ENCODE measurements around the gene PAX6.

The PAX6 gene

GRCh38 chr11:31823644-31824331, 12.7 kb upstream of the PAX6 start:
- TF ChIP-seq ZFP30 (CRISPR knock-in tag; IDR thresholded peaks at IDR 0.05) (no peak), TOX (CRISPR knock-in tag; IDR thresholded peaks at IDR 0.05; ENCODE audit: borderline replicate concordance) (no peak), ZNF565 (CRISPR knock-in tag; conservative IDR thresholded peaks at IDR 0.05; ENCODE audit: low read depth) (no peak), SNAI2 (CRISPR knock-in tag; IDR thresholded peaks at IDR 0.05) (no peak), ZNF8 (CRISPR knock-in tag; IDR thresholded peaks at IDR 0.05) (no peak), POU6F1 (CRISPR knock-in tag; IDR thresholded peaks at IDR 0.05; ENCODE audit: borderline replicate concordance, low read depth) (no peak), PPARA (CRISPR knock-in tag; IDR thresholded peaks at IDR 0.05; ENCODE audit: borderline replicate concordance) (no peak), CREB5 (CRISPR knock-in tag; IDR thresholded peaks at IDR 0.05; ENCODE audit: low read depth) (no peak), ESRRG (CRISPR knock-in tag; IDR thresholded peaks at IDR 0.05) (no peak), ZFP3 (CRISPR knock-in tag; IDR thresholded peaks at IDR 0.05) (no peak), GLIS3 (CRISPR knock-in tag; IDR thresholded peaks at IDR 0.05) (no peak), TSHZ2 (CRISPR knock-in tag; IDR thresholded peaks at IDR 0.05) (no peak), TCF4 (CRISPR knock-in tag; IDR thresholded peaks at IDR 0.05; ENCODE audit: borderline replicate concordance) (no peak), ISL1 (CRISPR knock-in tag; IDR thresholded peaks at IDR 0.05) (no peak), CSDC2 (CRISPR knock-in tag; IDR thresholded peaks at IDR 0.05) (no peak), ARNTL (CRISPR knock-in tag; IDR thresholded peaks at IDR 0.05; ENCODE audit: borderline replicate concordance, low read depth) (no peak), ZNF70 (CRISPR knock-in tag; IDR thresholded peaks at IDR 0.05) (no peak), OSR1 (CRISPR knock-in tag; IDR thresholded peaks at IDR 0.05) (no peak), BACH2 (CRISPR knock-in tag; IDR thresholded peaks at IDR 0.05; ENCODE audit: borderline replicate concordance) (no peak)
- TF ChIP-seq, protein P1, sequence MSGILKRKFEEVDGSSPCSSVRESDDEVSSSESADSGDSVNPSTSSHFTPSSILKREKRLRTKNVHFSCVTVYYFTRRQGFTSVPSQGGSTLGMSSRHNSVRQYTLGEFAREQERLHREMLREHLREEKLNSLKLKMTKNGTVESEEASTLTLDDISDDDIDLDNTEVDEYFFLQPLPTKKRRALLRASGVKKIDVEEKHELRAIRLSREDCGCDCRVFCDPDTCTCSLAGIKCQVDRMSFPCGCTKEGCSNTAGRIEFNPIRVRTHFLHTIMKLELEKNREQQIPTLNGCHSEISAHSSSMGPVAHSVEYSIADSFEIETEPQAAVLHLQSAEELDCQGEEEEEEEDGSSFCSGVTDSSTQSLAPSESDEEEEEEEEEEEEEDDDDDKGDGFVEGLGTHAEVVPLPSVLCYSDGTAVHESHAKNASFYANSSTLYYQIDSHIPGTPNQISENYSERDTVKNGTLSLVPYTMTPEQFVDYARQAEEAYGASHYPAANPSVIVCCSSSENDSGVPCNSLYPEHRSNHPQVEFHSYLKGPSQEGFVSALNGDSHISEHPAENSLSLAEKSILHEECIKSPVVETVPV (CRISPR knock-in tag; IDR thresholded peaks at IDR 0.05): no peak
- ATAC-seq: no peak

- no peak for ATAC-seq
- TF ChIP-seq PPARA (CRISPR knock-in tag; IDR thresholded peaks at IDR 0.05; ENCODE audit: borderline replicate concordance): no peak
- TF ChIP-seq POU6F1 (CRISPR knock-in tag; IDR thresholded peaks at IDR 0.05; ENCODE audit: borderline replicate concordance, low read depth): no peak
- no peak for TF ChIP-seq ZC3H10 (CRISPR knock-in tag; IDR thresholded peaks at IDR 0.05)
- TF ChIP-seq ESRRG (CRISPR knock-in tag; IDR thresholded peaks at IDR 0.05): no peak
- no peak for TF ChIP-seq ISL1 (CRISPR knock-in tag; IDR thresholded peaks at IDR 0.05)
- no peak for TF ChIP-seq TSHZ2 (CRISPR knock-in tag; IDR thresholded peaks at IDR 0.05)
- TF ChIP-seq, protein P2, sequence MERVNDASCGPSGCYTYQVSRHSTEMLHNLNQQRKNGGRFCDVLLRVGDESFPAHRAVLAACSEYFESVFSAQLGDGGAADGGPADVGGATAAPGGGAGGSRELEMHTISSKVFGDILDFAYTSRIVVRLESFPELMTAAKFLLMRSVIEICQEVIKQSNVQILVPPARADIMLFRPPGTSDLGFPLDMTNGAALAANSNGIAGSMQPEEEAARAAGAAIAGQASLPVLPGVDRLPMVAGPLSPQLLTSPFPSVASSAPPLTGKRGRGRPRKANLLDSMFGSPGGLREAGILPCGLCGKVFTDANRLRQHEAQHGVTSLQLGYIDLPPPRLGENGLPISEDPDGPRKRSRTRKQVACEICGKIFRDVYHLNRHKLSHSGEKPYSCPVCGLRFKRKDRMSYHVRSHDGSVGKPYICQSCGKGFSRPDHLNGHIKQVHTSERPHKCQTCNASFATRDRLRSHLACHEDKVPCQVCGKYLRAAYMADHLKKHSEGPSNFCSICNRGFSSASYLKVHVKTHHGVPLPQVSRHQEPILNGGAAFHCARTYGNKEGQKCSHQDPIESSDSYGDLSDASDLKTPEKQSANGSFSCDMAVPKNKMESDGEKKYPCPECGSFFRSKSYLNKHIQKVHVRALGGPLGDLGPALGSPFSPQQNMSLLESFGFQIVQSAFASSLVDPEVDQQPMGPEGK (CRISPR knock-in tag; IDR thresholded peaks at IDR 0.05; ENCODE audit: borderline replicate concordance): no peak
- no peak for TF ChIP-seq RARB (CRISPR knock-in tag; IDR thresholded peaks at IDR 0.05)
- no peak for TF ChIP-seq ARNTL (CRISPR knock-in tag; IDR thresholded peaks at IDR 0.05; ENCODE audit: borderline replicate concordance, low read depth)
- TF ChIP-seq GLIS3 (CRISPR knock-in tag; IDR thresholded peaks at IDR 0.05): no peak
- TF ChIP-seq ZFP30 (CRISPR knock-in tag; IDR thresholded peaks at IDR 0.05): no peak
- TF ChIP-seq BACH2 (CRISPR knock-in tag; IDR thresholded peaks at IDR 0.05; ENCODE audit: borderline replicate concordance): no peak
These were observed 12.0 kb upstream of the PAX6 start for GRCh38 chr11:31822927-31823643.
